ENCODE measurements around the gene BICRAL.
"Not testable (repeated sequence)": the region's sequence is repeated elsewhere in the genome, so short reads cannot be mapped to it uniquely, and the experiment has no call there.

BICRAL gene

GRCh38 chr6:42766163-42766670 is 15.6 kb upstream of the BICRAL start:
- no peak for FAIRE-seq

GRCh38 chr6:42769051-42769450 is 12.8 kb upstream of the BICRAL start:
- no peak for FAIRE-seq

- FAIRE-seq = no peak
Measured at GRCh38 chr6:42769836-42770235, 12.0 kb upstream of the BICRAL start.

GRCh38 chr6:42771741-42772100 is 10.1 kb upstream of the BICRAL start:
- FAIRE-seq = no peak

- FAIRE-seq = no peak
Measured at GRCh38 chr6:42774201-42774600, 7.7 kb upstream of the BICRAL start.

GRCh38 chr6:42774821-42775487 is 6.9 kb upstream of the BICRAL start:
- FAIRE-seq = not testable (repeated sequence)

GRCh38 chr6:42777126-42777822 is 4.6 kb upstream of the BICRAL start:
- FAIRE-seq = no peak

GRCh38 chr6:42778122-42778521 is 3.7 kb upstream of the BICRAL start:
- FAIRE-seq = no peak

GRCh38 chr6:42779521-42779920 is 2.3 kb upstream of the BICRAL start:
- FAIRE-seq = no peak

- no peak for FAIRE-seq
Measured at GRCh38 chr6:42781546-42781795, 381 bp upstream of the BICRAL start.

- FAIRE-seq = no peak
Measured at GRCh38 chr6:42782689-42783176, 881 bp downstream of the BICRAL start.

- FAIRE-seq = no peak
Measured at GRCh38 chr6:42783177-42783875, 1.5 kb downstream of the BICRAL start.

GRCh38 chr6:42783876-42784642 is 2.2 kb downstream of the BICRAL start:
- FAIRE-seq = no peak

- no peak for FAIRE-seq
Measured at GRCh38 chr6:42784717-42785498, 3.1 kb downstream of the BICRAL start.

- FAIRE-seq = no peak
Measured at GRCh38 chr6:42786525-42786985, 4.7 kb downstream of the BICRAL start.

GRCh38 chr6:42787063-42787472 is 5.2 kb downstream of the BICRAL start:
- FAIRE-seq = no peak

- FAIRE-seq = no peak
Measured at GRCh38 chr6:42788671-42789070, 6.8 kb downstream of the BICRAL start.

GRCh38 chr6:42790549-42791181 is 8.8 kb downstream of the BICRAL start:
- FAIRE-seq = no peak

GRCh38 chr6:42791706-42792320 is 10.0 kb downstream of the BICRAL start:
- no peak for FAIRE-seq

GRCh38 chr6:42795651-42796050 is 13.8 kb downstream of the BICRAL start:
- FAIRE-seq = no peak

GRCh38 chr6:42796171-42796570 is 14.3 kb downstream of the BICRAL start:
- FAIRE-seq = no peak
